H9 (cell line): ENCODE measurements around the gene HSPA4. TPM values are rescaled to one million over a fixed set of nuclear protein-coding genes. Genes with fewer than 3 reads are reported as not detected.

Experiments
- DNase-seq: peaks from one replicate; pipeline ENCODE4 v3.0.0-alpha.2; 2017
- H2AFZ ChIP-seq: one replicate; pipeline ENCODE4 v1.6.1; 2013; ENCODE audit warnings: mild to moderate bottlenecking, low read length, control low read depth, moderate library complexity
- H2AK5ac ChIP-seq: 2 replicates; pipeline ENCODE4 v1.6.1; 2013; ENCODE audit warnings: low read length, control low read depth, mixed read lengths; ENCODE audit not compliant: insufficient read length
- H2BK120ac ChIP-seq: one replicate; pipeline ENCODE4 v1.6.1; 2013; ENCODE audit warnings: low read depth, mild to moderate bottlenecking, low read length, control low read depth, inconsistent platforms; ENCODE audit not compliant: poor library complexity, severe bottlenecking
- H2BK12ac ChIP-seq: 2 replicates; pipeline ENCODE4 v1.6.1; 2013; ENCODE audit warnings: low read length, control low read depth, mixed read lengths, low read depth; ENCODE audit not compliant: insufficient read length
- H2BK15ac ChIP-seq: 2 replicates; pipeline ENCODE4 v1.6.1; 2013; ENCODE audit warnings: low read depth, low read length, control low read depth
- H2BK20ac ChIP-seq: one replicate; pipeline ENCODE4 v1.6.1; 2013; ENCODE audit warnings: low read depth, mild to moderate bottlenecking, low read length, control low read depth, inconsistent platforms; ENCODE audit not compliant: poor library complexity, severe bottlenecking
- H2BK5ac ChIP-seq: 2 replicates; pipeline ENCODE4 v1.6.1; 2013; ENCODE audit warnings: low read length, control low read depth, mixed read lengths; ENCODE audit not compliant: insufficient read length
- H3K14ac ChIP-seq: 2 replicates; pipeline ENCODE4 v1.6.1; 2013; ENCODE audit warnings: low read length, control low read depth; ENCODE audit not compliant: insufficient read depth
- H3K18ac ChIP-seq: 2 replicates; pipeline ENCODE4 v1.6.1; 2013; ENCODE audit warnings: low read depth, mild to moderate bottlenecking, mixed read lengths, low read length, control low read depth; ENCODE audit not compliant: insufficient read length
- H3K23ac ChIP-seq: 2 replicates; pipeline ENCODE4 v1.6.1; 2013; ENCODE audit warnings: low read length, control low read depth, mixed read lengths, low read depth; ENCODE audit not compliant: insufficient read length
- H3K23me2 ChIP-seq: 2 replicates; pipeline ENCODE4 v1.6.1; 2013; ENCODE audit warnings: low read depth, mild to moderate bottlenecking, mixed read lengths, low read length, control low read depth; ENCODE audit not compliant: insufficient read length, poor library complexity, severe bottlenecking
- H3K27ac ChIP-seq: 2 replicates; pipeline ENCODE4 v1.5.1; 2013; ENCODE audit warnings: low read length, control low read depth, mixed read lengths, low read depth; ENCODE audit not compliant: insufficient read length
- H3K27me3 ChIP-seq: 2 replicates; pipeline ENCODE4 v1.6.1; 2013; ENCODE audit warnings: low read length, control low read depth, inconsistent platforms; ENCODE audit not compliant: insufficient read depth
- H3K4ac ChIP-seq: 2 replicates; pipeline ENCODE4 v1.6.1; 2013; ENCODE audit warnings: low read depth, mild to moderate bottlenecking, control low read depth, inconsistent platforms, low read length, moderate library complexity
- H3K4me1 ChIP-seq: 2 replicates; pipeline ENCODE4 v1.6.1; 2013; ENCODE audit warnings: low read length, control low read depth, inconsistent platforms; ENCODE audit not compliant: insufficient read depth
- H3K4me2 ChIP-seq: 2 replicates; pipeline ENCODE4 v1.6.1; 2013; ENCODE audit warnings: low read length, control low read depth, mixed read lengths; ENCODE audit not compliant: insufficient read length, insufficient read depth
- H3K56ac ChIP-seq: 2 replicates; pipeline ENCODE4 v1.6.1; 2013; ENCODE audit warnings: low read depth, mild to moderate bottlenecking, mixed read lengths, low read length, control low read depth; ENCODE audit not compliant: insufficient read length
- H3K79me1 ChIP-seq: 2 replicates; pipeline ENCODE4 v1.6.1; 2013; ENCODE audit warnings: low read depth, mild to moderate bottlenecking, moderate library complexity, low read length, control low read depth, inconsistent platforms; ENCODE audit not compliant: insufficient read depth, poor library complexity, severe bottlenecking
- H3K79me2 ChIP-seq: 2 replicates; pipeline ENCODE4 v1.6.1; 2013; ENCODE audit warnings: low read length, control low read depth, inconsistent platforms; ENCODE audit not compliant: insufficient read depth
- H3K9ac ChIP-seq: 2 replicates; pipeline ENCODE4 v1.6.1; 2013; ENCODE audit warnings: low read length, control low read depth, mixed read lengths; ENCODE audit not compliant: insufficient read length; ENCODE audit errors: extremely low read depth
- H3K9me3 ChIP-seq: one replicate; pipeline ENCODE4 v1.6.1; 2013; ENCODE audit warnings: low read depth, low read length, inconsistent platforms; ENCODE audit not compliant: control insufficient read depth
- H3T11ph ChIP-seq: one replicate; pipeline ENCODE4 v1.6.1; 2013; ENCODE audit warnings: mild to moderate bottlenecking, low read length, control low read depth, inconsistent platforms
- H4K20me1 ChIP-seq: one replicate; pipeline ENCODE4 v1.6.1; 2013; ENCODE audit not compliant: control insufficient read depth, insufficient read length, insufficient read depth
- H4K5ac ChIP-seq: 2 replicates; pipeline ENCODE4 v1.6.1; 2013; ENCODE audit warnings: low read depth, mild to moderate bottlenecking, mixed read lengths, low read length, control low read depth; ENCODE audit not compliant: insufficient read length
- H4K8ac ChIP-seq: replicated peaks from 2 replicates; pipeline ENCODE4 v1.6.1; 2013; ENCODE audit warnings: low read length, control low read depth, mixed read lengths, low read depth; ENCODE audit not compliant: insufficient read length
- H4K91ac ChIP-seq: 2 replicates; pipeline ENCODE4 v1.6.1; 2013; ENCODE audit warnings: low read depth, mild to moderate bottlenecking, moderate library complexity, mixed read lengths, low read length, control low read depth; ENCODE audit not compliant: insufficient read length
- H3K27ac Mint-ChIP-seq, 3 experiments: 2 replicates in 2 of 3; 3 replicates in 1 of 3; pipeline ENCODE4 v1.8.0; 2020 to 2021; ENCODE audit warnings: mixed read lengths in 3 of 3, mild to moderate bottlenecking in 1 of 3, moderate library complexity in 1 of 3
- H3K27me3 Mint-ChIP-seq: 2 replicates; pipeline ENCODE4 v1.8.0; 2021; ENCODE audit warnings: low read depth, mild to moderate bottlenecking, moderate library complexity, mixed read lengths
- H3K36me3 Mint-ChIP-seq, 3 experiments: 2 replicates in 2 of 3; 3 replicates in 1 of 3; pipeline ENCODE4 v1.8.0; 2020 to 2021; ENCODE audit warnings: low read depth in 3 of 3, mixed read lengths in 3 of 3; ENCODE audit not compliant: insufficient read depth in 1 of 3
- H3K4me1 Mint-ChIP-seq, 2 experiments: 2 replicates each; pipeline ENCODE4 v1.8.0; 2020; ENCODE audit warnings: mixed read lengths in 2 of 2
- H3K4me3 Mint-ChIP-seq, 2 experiments: 2 replicates in 1 of 2; 3 replicates in 1 of 2; pipeline ENCODE4 v1.8.0; 2020 to 2021; ENCODE audit warnings: mild to moderate bottlenecking in 2 of 2, mixed read lengths in 2 of 2, moderate library complexity in 1 of 2
- H3K9me3 Mint-ChIP-seq, 2 experiments: 2 replicates in 1 of 2; 3 replicates in 1 of 2; pipeline ENCODE4 v1.8.0; 2020; ENCODE audit warnings: mild to moderate bottlenecking in 2 of 2, mixed read lengths in 2 of 2, moderate library complexity in 1 of 2
- CTCF ChIP-seq: fragments of 200-600 bp; sonication (generic); conservative IDR thresholded peaks from 3 replicates; pipeline ENCODE4 v1.8.0; 2021; ENCODE audit warnings: antibody characterized with exemption, mild to moderate bottlenecking
- WGBS: extraction: QIAGEN DNeasy Blood & Tissue Kit; methylation state at CpG from one replicate; pipeline ENCODE4 v1.1.7; 2013; ENCODE audit warnings: missing lambda C conversion rate, low lambda C conversion rate, mixed read lengths; ENCODE audit not compliant: insufficient read length; ENCODE audit errors: extremely low coverage; 5-methylcytosine and 5-hydroxymethylcytosine counted together
- total RNA-seq: library from RNA; stranded (reverse); gene quantifications from 2 replicates; pipeline ENCODE4 v1.2.1, GENCODE V29; 2021

HSPA4 gene
- total RNA-seq, 1 experiment from 2014 or later = 293 TPM

- TF ChIP-seq CTCF = no peak
- no peak overlapping the region for H3K14ac ChIP-seq
- H3T11ph ChIP-seq = no peak overlapping the region
- Mint-ChIP-seq H3K27me3 (peaks cover 4% of the 10 kb centered on the region), H3K4me3 (no peak overlapping the region), H3K4me1 (peaks cover under 1 to 4% of the 10 kb centered on the region in 2 experiments; a peak in 3 of 4 replicates), H3K9me3 (peaks cover 4 to 11% of the 10 kb centered on the region in 2 experiments; a peak in 3 of 5 replicates), H3K36me3 (peaks cover 35 to 62% (median 54%) of the 10 kb centered on the region in 3 experiments), H3K27ac (peak overlapping the region in 1 of 3 experiments; percentile 56; a peak in 3 of 7 replicates)
- no peak overlapping the region for H2AFZ ChIP-seq
- H2BK12ac ChIP-seq = no peak overlapping the region
- H3K23me2 ChIP-seq = no peaks in the 10 kb centered on the region
- no peaks in the 10 kb centered on the region for H3K27me3 ChIP-seq
- H3K27ac ChIP-seq = no peak overlapping the region
- no peak overlapping the region for H3K23ac ChIP-seq
- no peaks in the 10 kb centered on the region for H4K20me1 ChIP-seq
- H3K79me1 ChIP-seq = no peaks in the 10 kb centered on the region
- H2BK5ac ChIP-seq = no peak overlapping the region
- no peak overlapping the region for H2BK20ac ChIP-seq
- no peak overlapping the region for H3K4ac ChIP-seq
- no CpG with 5 or more reads among the region's 3 CpGs for WGBS
- no peak overlapping the region for H3K18ac ChIP-seq
- H4K8ac ChIP-seq = no peak overlapping the region
- no peak overlapping the region for H2AK5ac ChIP-seq
- no peak overlapping the region for H3K56ac ChIP-seq
- H4K91ac ChIP-seq = no peak overlapping the region
- no peak overlapping the region for H4K5ac ChIP-seq
- H3K4me2 ChIP-seq = no peak overlapping the region
- H3K79me2 ChIP-seq = peaks cover 1% of the 10 kb centered on the region; the same call in 1 of the 2 replicates
- H3K4me1 ChIP-seq = no peaks in the 10 kb centered on the region
- H3K9ac ChIP-seq = no peak overlapping the region
- no peaks in the 10 kb centered on the region for H3K9me3 ChIP-seq
- H2BK15ac ChIP-seq = no peak overlapping the region
- DNase-seq = no peak
- H2BK120ac ChIP-seq = no peak overlapping the region
These were observed 54.5 kb downstream of the HSPA4 start for GRCh38 chr5:133106343-133106742.
